Measurements from ENCODE around the gene NISCH. TPM values are rescaled to one million over a fixed set of nuclear protein-coding genes. Genes with fewer than 3 reads are reported as not detected.

NISCH gene
- total and polyA plus RNA-seq, 2 of the 8 experiments (the other 6 are each of a cell fraction or from before 2014, with no cell fraction given) = 71.2 to 71.9 TPM

DNA sequence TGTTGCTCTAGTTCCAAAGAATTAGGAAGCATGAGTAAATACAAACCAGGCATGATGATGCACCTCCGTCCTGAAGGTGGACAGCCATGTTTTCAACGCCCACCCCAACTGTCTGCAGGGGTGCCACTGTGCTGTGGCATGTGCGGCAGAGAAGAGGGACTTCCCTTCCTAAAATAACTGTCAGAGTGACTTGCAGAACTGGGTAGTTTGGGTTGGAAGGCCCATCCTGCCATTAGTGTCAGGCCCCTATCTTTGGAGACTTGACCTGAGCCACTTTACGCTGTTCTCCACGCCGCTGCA lies 22.3 kb downstream of the NISCH start:
- H3K79me2 ChIP-seq (ENCODE audit: control insufficient read depth in 1 of 2, insufficient read depth in 2 of 2, low read length in 2 of 2) = no peaks in the 10 kb centered on the region
- H2AFZ ChIP-seq (ENCODE audit: low read length) = no peak overlapping the region
- H3K79me1 ChIP-seq (ENCODE audit: low read depth, low read length) = no peaks in the 10 kb centered on the region; the same call in 1 of the 2 replicates
- no peak overlapping the region for H4K5ac ChIP-seq (ENCODE audit: insufficient read length, low read depth, low read length)
- no peak overlapping the region for H2AK5ac ChIP-seq (ENCODE audit: low read depth, low read length)
- H3K56ac ChIP-seq (replicated peaks; ENCODE audit: insufficient read length, low read depth, low read length) = no peak overlapping the region
- POLR2A ChIA-PET (ENCODE audit: partially characterized antibody) = no interaction called here
- CTCF ChIA-PET (ENCODE audit: partially characterized antibody) = interaction anchor here (1.6 kb wide), 1 partner anchor 17 kb away, joined by 4 read pairs; no protein-coding TSS in a partner anchor
- no peak overlapping the region for H3K4me3 ChIP-seq (ENCODE audit: extremely low read depth in 1 of 4, insufficient read depth in 2 of 4, low read depth in 3 of 4, low read length in 4 of 4)
- no peak overlapping the region for H3K18ac ChIP-seq (ENCODE audit: extremely low read depth, low read length)
- peaks cover 53 to 78% (median 71%) of the 10 kb centered on the region in 4 experiments for H3K36me3 ChIP-seq (ENCODE audit: control insufficient read depth in 2 of 4, insufficient read depth in 4 of 4, low read length in 3 of 4)
- no peaks in the 10 kb centered on the region for H3K23me2 ChIP-seq (ENCODE audit: low read depth, low read length)
- no peak overlapping the region for H3K9ac ChIP-seq (replicated peaks in 1 of 4; ENCODE audit: extremely low read depth in 1 of 4, low read depth in 3 of 4, low read length in 3 of 4)
- no peak overlapping the region for H2BK20ac ChIP-seq (ENCODE audit: low read length)
- no peak overlapping the region for H2BK120ac ChIP-seq (replicated peaks; ENCODE audit: low read depth, low read length)
- 92% methylated on average over 6 of the region's 6 CpGs; no CpG with 5 or more reads in 1 of the 2 experiments for WGBS, 2 experiments (ENCODE audit: extremely low coverage in 1 of 2, insufficient coverage in 1 of 2, insufficient read length in 1 of 2, insufficient replicate concordance in 2 of 2, low coverage in 1 of 2, low lambda C conversion rate in 2 of 2, missing lambda C conversion rate in 1 of 2)
- no peaks in the 10 kb centered on the region for H3K9me3 ChIP-seq (ENCODE audit: insufficient read depth in 2 of 2, low read depth in 1 of 2, low read length in 1 of 2)
- no peaks in the 10 kb centered on the region; a peak in 2 of 7 replicates for H3K4me1 ChIP-seq (replicated peaks in 1 of 4; ENCODE audit: control insufficient read depth in 3 of 4, insufficient read depth in 4 of 4, low read length in 3 of 4)
- H4K20me1 ChIP-seq (replicated peaks in 1 of 2; ENCODE audit: control insufficient read depth in 1 of 2, insufficient read depth in 2 of 2, low read length in 2 of 2) = peaks cover 0 to 12% of the 10 kb centered on the region in 2 experiments
- no peak overlapping the region for H3K27ac ChIP-seq (ENCODE audit: low read depth, low read length)
- TF ChIP-seq CTCF (IDR thresholded peaks at IDR 0.05; ENCODE audit: control extremely low read depth in 1 of 3, insufficient read depth in 1 of 3, low read depth in 1 of 3, low read length in 3 of 3) (no peak), TBP (IDR thresholded peaks at IDR 0.05; ENCODE audit: low read depth, low read length) (no peak), JUND (IDR thresholded peaks at IDR 0.05; ENCODE audit: low read length) (no peak), NRF1 (IDR thresholded peaks at IDR 0.05; ENCODE audit: low read depth, low read length) (no peak), POU5F1 (IDR thresholded peaks at IDR 0.05; ENCODE audit: low read depth, low read length) (no peak), KDM1A (IDR thresholded peaks at IDR 0.05; ENCODE audit: borderline replicate concordance, low read length) (no peak), SP4 (IDR thresholded peaks at IDR 0.05; ENCODE audit: low read length) (no peak), SP1 (IDR thresholded peaks at IDR 0.05; ENCODE audit: low read depth, low read length) (no peak), FOSL1 (IDR thresholded peaks at IDR 0.05; ENCODE audit: insufficient read depth, low read depth, low read length) (no peak)
- TF ChIP-seq, protein P1, sequence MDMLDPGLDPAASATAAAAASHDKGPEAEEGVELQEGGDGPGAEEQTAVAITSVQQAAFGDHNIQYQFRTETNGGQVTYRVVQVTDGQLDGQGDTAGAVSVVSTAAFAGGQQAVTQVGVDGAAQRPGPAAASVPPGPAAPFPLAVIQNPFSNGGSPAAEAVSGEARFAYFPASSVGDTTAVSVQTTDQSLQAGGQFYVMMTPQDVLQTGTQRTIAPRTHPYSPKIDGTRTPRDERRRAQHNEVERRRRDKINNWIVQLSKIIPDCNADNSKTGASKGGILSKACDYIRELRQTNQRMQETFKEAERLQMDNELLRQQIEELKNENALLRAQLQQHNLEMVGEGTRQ (IDR thresholded peaks at IDR 0.05; ENCODE audit: low read length) = no peak
- no peak overlapping the region for H3K4ac ChIP-seq (replicated peaks; ENCODE audit: insufficient read length, low read depth, low read length)
- DNase-seq (ENCODE audit: low read depth in 1 of 2, low spot score in 2 of 2) = no peak
- no peak overlapping the region for H4K8ac ChIP-seq (ENCODE audit: extremely low read depth, insufficient read depth, low read length)
- no peak overlapping the region for H3K23ac ChIP-seq (ENCODE audit: insufficient read length)
- no peak overlapping the region for H3K4me2 ChIP-seq (ENCODE audit: insufficient read depth in 1 of 2, low read depth in 2 of 2, low read length in 2 of 2)
- H2BK5ac ChIP-seq (ENCODE audit: low read depth, low read length) = no peak overlapping the region
- no peak for FAIRE-seq
- H2BK12ac ChIP-seq (ENCODE audit: low read depth, low read length) = no peak overlapping the region
- no peak overlapping the region for H2BK15ac ChIP-seq (ENCODE audit: low read length)
- H3K27me3 ChIP-seq (replicated peaks in 1 of 4; ENCODE audit: control insufficient read depth in 3 of 4, extremely low read depth in 1 of 4, insufficient read depth in 3 of 4, low read length in 3 of 4) = no peaks in the 10 kb centered on the region
- H3K14ac ChIP-seq (ENCODE audit: insufficient read length) = no peak overlapping the region
- H4K91ac ChIP-seq (replicated peaks; ENCODE audit: insufficient read length, low read length) = no peak overlapping the region

All from H1 (cell line).